GM18873 (cell line): ENCODE measurements around the gene NELFCD.
"Not testable (repeated sequence)": the region's sequence is repeated elsewhere in the genome, so short reads cannot be mapped to it uniquely, and the experiment has no call there.

ENCODE experiments used
- ATAC-seq: cut with Tn5 transposase; IDR thresholded peaks from one replicate; pipeline ENCODE4 v1.9.1; 2021; ENCODE audit warnings: mild to moderate bottlenecking, moderate library complexity, moderate number of reproducible peaks; ENCODE audit not compliant: unreplicated experiment, low FRiP score

Gene NELFCD

GRCh38 chr20:59006864-59007664 lies 26.0 kb downstream of the NELFCD start, which contains the start of gene CTSZ:
TSS of gene CTSZ (minus strand) at chr20:59007254. CDS start at chr20:59007128, 126 bp downstream.
- no peak for ATAC-seq

GRCh38 chr20:59007665-59008511 lies 26.8 kb downstream of the NELFCD start:
- ATAC-seq = no peak

GRCh38 chr20:59008715-59009336 lies 27.8 kb downstream of the NELFCD start:
- ATAC-seq = no peak

GRCh38 chr20:59010321-59010994 lies 29.4 kb downstream of the NELFCD start:
- no peak for ATAC-seq

- ATAC-seq = no peak
These were observed 30.2 kb downstream of the NELFCD start for GRCh38 chr20:59010995-59011873.

GRCh38 chr20:59011874-59012157 lies 30.8 kb downstream of the NELFCD start:
- ATAC-seq = not testable (repeated sequence)

- ATAC-seq = no peak
These were observed 32.2 kb downstream of the NELFCD start for GRCh38 chr20:59013031-59013951.

- ATAC-seq = no peak
These were observed 33.0 kb downstream of the NELFCD start for GRCh38 chr20:59013959-59014608.

GRCh38 chr20:59014680-59015389 lies 33.8 kb downstream of the NELFCD start:
- ATAC-seq = no peak

GRCh38 chr20:59015411-59015810 lies 34.4 kb downstream of the NELFCD start:
- no peak for ATAC-seq

GRCh38 chr20:59015812-59016711 lies 35.0 kb downstream of the NELFCD start:
- ATAC-seq = no peak

- ATAC-seq = no peak
These were observed 35.9 kb downstream of the NELFCD start for GRCh38 chr20:59016795-59017492.

- ATAC-seq = no peak
These were observed 36.6 kb downstream of the NELFCD start for GRCh38 chr20:59017493-59018231.

- ATAC-seq = no peak
These were observed 37.8 kb downstream of the NELFCD start for GRCh38 chr20:59018817-59019216.

GRCh38 chr20:59019217-59019616 lies 38.2 kb downstream of the NELFCD start, which contains the start of gene TUBB1:
TSS of gene TUBB1 (plus strand) at chr20:59019429. CDS start at chr20:59019523, 94 bp downstream.
- no peak for ATAC-seq
